Ectodermal cell (in vitro differentiated cells): ENCODE measurements around the gene BAHCC1.

Experiments used
- H3K27ac ChIP-seq: 2 replicates; pipeline ENCODE4 v1.7.0; 2013; ENCODE audit warnings: mild to moderate bottlenecking, low read depth, low read length; ENCODE audit not compliant: insufficient read depth, poor library complexity, severe bottlenecking
- H3K27me3 ChIP-seq: 2 replicates; pipeline ENCODE4 v1.7.0; 2013; ENCODE audit warnings: mild to moderate bottlenecking, low read length; ENCODE audit not compliant: insufficient read depth, control insufficient read depth, poor library complexity, severe bottlenecking
- H3K36me3 ChIP-seq: one replicate; pipeline ENCODE4 v1.7.0; 2013; ENCODE audit warnings: low read length; ENCODE audit not compliant: control insufficient read depth, insufficient read depth
- H3K4me1 ChIP-seq: one replicate; pipeline ENCODE4 v1.7.0; 2013; ENCODE audit warnings: low read length; ENCODE audit not compliant: control insufficient read depth, insufficient read depth
- H3K4me3 ChIP-seq: 2 replicates; pipeline ENCODE4 v1.7.0; 2013; ENCODE audit warnings: low read depth, low read length, control low read depth; ENCODE audit not compliant: insufficient read depth
- H3K9me3 ChIP-seq: 2 replicates; pipeline ENCODE4 v1.7.0; 2013; ENCODE audit warnings: mild to moderate bottlenecking, low read length, moderate library complexity; ENCODE audit not compliant: control insufficient read depth
- WGBS, 2 experiments: methylation state at CpG; one replicate each; pipeline ENCODE4 v1.1.7; 2013; ENCODE audit warnings: missing lambda C conversion rate in 2 of 2; 5-methylcytosine and 5-hydroxymethylcytosine counted together

The BAHCC1 gene

GRCh38 chr17:81509207-81509971 lies 114.1 kb downstream of the BAHCC1 start:
- peaks cover 26% of the 10 kb centered on the region for H3K36me3 ChIP-seq
- no peaks in the 10 kb centered on the region for H3K9me3 ChIP-seq
- H3K27me3 ChIP-seq, result peaks cover 15% of the 10 kb centered on the region
- no peak overlapping the region for H3K27ac ChIP-seq
- WGBS, 2 experiments, result 70 to 74% methylated on average over 12 of the region's 12 CpGs
- H3K4me1 ChIP-seq, result peaks cover 7% of the 10 kb centered on the region
- H3K4me3 ChIP-seq, result peak overlapping the region; percentile 96

GRCh38 chr17:81509972-81510784 lies 114.9 kb downstream of the BAHCC1 start:
- no peaks in the 10 kb centered on the region for H3K9me3 ChIP-seq
- H3K27ac ChIP-seq, result no peak overlapping the region
- peak overlapping the region; percentile 96 for H3K4me3 ChIP-seq
- H3K27me3 ChIP-seq, result peaks cover 18% of the 10 kb centered on the region
- peaks cover 7% of the 10 kb centered on the region for H3K4me1 ChIP-seq
- peaks cover 26% of the 10 kb centered on the region for H3K36me3 ChIP-seq
- WGBS, 2 experiments, result 36 to 41% methylated on average over 22 of the region's 22 CpGs

GRCh38 chr17:81510785-81511553 lies 115.7 kb downstream of the BAHCC1 start:
- Histone ChIP-seq H3K27me3 (peaks cover 19% of the 10 kb centered on the region), H3K4me3 (peak overlapping the region; percentile 96), H3K36me3 (peaks cover 26% of the 10 kb centered on the region), H3K27ac (no peak overlapping the region), H3K4me1 (peaks cover 7% of the 10 kb centered on the region), H3K9me3 (no peaks in the 10 kb centered on the region)
- WGBS, 2 experiments, result 11 to 15% methylated on average over 48 of the region's 48 CpGs

- Histone ChIP-seq H3K4me1 (peaks cover 7% of the 10 kb centered on the region), H3K27me3 (peaks cover 24% of the 10 kb centered on the region), H3K4me3 (peak overlapping the region; percentile 96), H3K36me3 (peaks cover 26% of the 10 kb centered on the region), H3K9me3 (no peaks in the 10 kb centered on the region), H3K27ac (no peak overlapping the region)
- WGBS, 2 experiments, result 10 to 18% methylated on average over 9 of the region's 9 CpGs
Observed at GRCh38 chr17:81511554-81511803, 116.2 kb downstream of the BAHCC1 start.

- H3K4me3 ChIP-seq, result peak overlapping the region; percentile 96
- H3K9me3 ChIP-seq, result no peaks in the 10 kb centered on the region
- H3K36me3 ChIP-seq, result peaks cover 26% of the 10 kb centered on the region
- WGBS, 2 experiments, result 1% methylated on average over 62 of the region's 62 CpGs
- H3K27me3 ChIP-seq, result peaks cover 29% of the 10 kb centered on the region
- peaks cover 7% of the 10 kb centered on the region for H3K4me1 ChIP-seq
- peak overlapping the region; percentile 67 for H3K27ac ChIP-seq
Observed at GRCh38 chr17:81511804-81512561, 116.7 kb downstream of the BAHCC1 start.

GRCh38 chr17:81512562-81513371 lies 117.5 kb downstream of the BAHCC1 start, which contains the start of gene ACTG1:
Gene ACTG1, minus strand, starts transcription at chr17:81512799. Its CDS starts 445 bp downstream, at chr17:81512354.
- Histone ChIP-seq H3K4me1 (peaks cover 15% of the 10 kb centered on the region), H3K4me3 (peak within 1 kb of the TSS; percentile 96), H3K27ac (peak within 1 kb of the TSS; percentile 69), H3K9me3 (no peaks in the 10 kb centered on the region), H3K36me3 (peaks cover 26% of the 10 kb centered on the region), H3K27me3 (peaks cover 37% of the 10 kb centered on the region)
- WGBS, 2 experiments, result 1% methylated on average over 111 of the region's 111 CpGs

- H3K27ac ChIP-seq, result peak overlapping the region; percentile 69
- H3K9me3 ChIP-seq, result no peaks in the 10 kb centered on the region
- 1% methylated on average over 23 of the region's 23 CpGs for WGBS, 2 experiments
- peak overlapping the region; percentile 96 for H3K4me3 ChIP-seq
- peaks cover 21% of the 10 kb centered on the region for H3K4me1 ChIP-seq
- H3K36me3 ChIP-seq, result peaks cover 26% of the 10 kb centered on the region
- peaks cover 43% of the 10 kb centered on the region for H3K27me3 ChIP-seq
Observed at GRCh38 chr17:81513372-81513752, 118.1 kb downstream of the BAHCC1 start.

- H3K36me3 ChIP-seq, result peaks cover 20% of the 10 kb centered on the region
- peaks cover 26% of the 10 kb centered on the region for H3K4me1 ChIP-seq
- H3K27ac ChIP-seq, result peak overlapping the region; percentile 65
- no peaks in the 10 kb centered on the region for H3K9me3 ChIP-seq
- peak overlapping the region; percentile 96 for H3K4me3 ChIP-seq
- 1% methylated on average over 64 of the region's 64 CpGs for WGBS, 2 experiments
- H3K27me3 ChIP-seq, result peaks cover 49% of the 10 kb centered on the region
Observed at GRCh38 chr17:81513753-81514488, 118.7 kb downstream of the BAHCC1 start.

GRCh38 chr17:81514489-81514738 lies 119.2 kb downstream of the BAHCC1 start:
- Histone ChIP-seq H3K4me1 (peaks cover 28% of the 10 kb centered on the region), H3K27me3 (peaks cover 54% of the 10 kb centered on the region), H3K9me3 (no peaks in the 10 kb centered on the region), H3K27ac (peak overlapping the region; percentile 26), H3K4me3 (peak overlapping the region; percentile 96), H3K36me3 (peaks cover 16% of the 10 kb centered on the region)
- 0% methylated on average over 34 of the region's 34 CpGs for WGBS, 2 experiments
